ENCODE results near the gene CELF5.

DNA sequence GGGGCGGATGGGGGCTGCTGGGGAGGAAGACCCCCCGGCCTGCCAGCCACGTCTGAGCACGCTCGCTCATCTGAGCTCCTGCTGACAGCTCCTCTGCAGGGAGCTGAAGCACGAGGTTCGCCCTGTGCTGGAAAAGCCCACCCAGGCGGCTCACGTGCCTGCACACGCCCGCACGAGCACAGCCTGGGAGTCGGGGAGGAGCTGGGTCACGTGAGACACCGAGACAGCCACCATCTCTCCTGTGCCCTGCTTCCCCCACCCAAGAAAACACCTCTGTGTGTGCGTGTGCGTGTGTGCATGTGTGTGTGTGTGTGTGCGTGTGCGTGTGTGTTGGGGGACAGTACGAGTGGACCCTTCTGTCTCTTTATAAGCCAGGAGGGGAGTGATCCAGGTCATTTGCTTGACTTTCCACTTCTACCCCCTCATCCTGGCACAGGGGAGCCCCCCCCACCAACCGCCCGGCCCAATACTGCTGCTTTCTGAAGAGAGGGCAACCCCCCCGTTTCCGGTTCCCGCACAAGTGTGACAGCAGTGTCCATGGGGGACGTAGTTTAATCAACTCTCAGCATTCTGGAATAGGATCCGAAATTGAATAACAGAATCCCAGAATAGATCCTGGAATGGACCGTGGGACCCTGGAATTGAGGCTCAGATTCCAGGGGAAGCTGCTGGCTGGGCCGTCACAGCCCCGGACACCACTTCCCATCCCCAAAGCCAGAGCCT lies 42.5 kb downstream of the CELF5 start:
- TF ChIP-seq CTCF (IDR thresholded peaks at IDR 0.05; ENCODE audit: low read length): no peak
- no peak for TF ChIP-seq EZH2 (IDR thresholded peaks at IDR 0.05; ENCODE audit: borderline replicate concordance, low read length)
